GM12878 (cell line): Measurements from ENCODE around the gene CBX7. TPM values are rescaled to one million over a fixed set of nuclear protein-coding genes. Genes with fewer than 3 reads are reported as not detected.
A peak's percentile ranks its signal among the peaks of the same experiment; 100 is the strongest.

Experiments
- BHLHE40 ChIP-seq, 2 experiments: fragments of 450-650 bp in 1 of 2; IDR thresholded peaks; 2 replicates each; pipeline ENCODE4 v1.6.1; 2011 to 2017; ENCODE audit warnings: low read depth in 2 of 2, borderline replicate concordance in 1 of 2, improper control_type of control experiment in 1 of 2, low read length in 1 of 2, mild to moderate bottlenecking in 1 of 2
- DPF2 ChIP-seq: fragments of 450-650 bp; IDR thresholded peaks from 2 replicates; pipeline ENCODE4 v1.6.1; 2017; ENCODE audit warnings: mild to moderate bottlenecking
- EED ChIP-seq: sonication (generic); IDR thresholded peaks from 2 replicates; pipeline ENCODE4 v1.6.1; 2016; ENCODE audit warnings: antibody characterized with exemption, low read depth
- IRF5 ChIP-seq: fragments of 450-650 bp; IDR thresholded peaks from 2 replicates; pipeline ENCODE4 v1.6.1; 2017; ENCODE audit warnings: borderline replicate concordance
- JUND ChIP-seq: IDR thresholded peaks from 2 replicates; pipeline ENCODE4 v1.6.1; 2012; ENCODE audit warnings: low read depth, mild to moderate bottlenecking, low read length, improper control_type of control experiment, moderate library complexity
- MEF2B ChIP-seq: fragments of 450-650 bp; IDR thresholded peaks from 2 replicates; pipeline ENCODE4 v1.6.1; 2018; ENCODE audit warnings: mild to moderate bottlenecking, moderate library complexity; ENCODE audit not compliant: partially characterized antibody, poor library complexity, severe bottlenecking
- NFIC ChIP-seq: IDR thresholded peaks from 2 replicates; pipeline ENCODE4 v1.6.1; 2012; ENCODE audit warnings: low read depth, mild to moderate bottlenecking, inconsistent platforms, low read length, moderate library complexity
- NR2F1 ChIP-seq: fragments of 450-650 bp; conservative IDR thresholded peaks from 2 replicates; pipeline ENCODE4 v1.6.1; 2017; ENCODE audit warnings: mild to moderate bottlenecking
- POLR2A ChIP-seq: IDR thresholded peaks from 2 replicates; pipeline ENCODE4 v1.6.1; 2011; ENCODE audit warnings: low read depth, mild to moderate bottlenecking, low read length
- POLR2AphosphoS5 ChIP-seq: IDR thresholded peaks from 2 replicates; pipeline ENCODE4 v1.6.1; 2011; ENCODE audit warnings: mild to moderate bottlenecking, low read length, inconsistent platforms
- RAD51 ChIP-seq: fragments of 450-650 bp; IDR thresholded peaks from 2 replicates; pipeline ENCODE4 v1.6.1; 2016; ENCODE audit warnings: moderate library complexity, mild to moderate bottlenecking, inconsistent platforms
- RB1 ChIP-seq: fragments of 450-650 bp; formaldehyde crosslinking; IDR thresholded peaks from 2 replicates; pipeline ENCODE4 v1.6.1; 2017; ENCODE audit warnings: mild to moderate bottlenecking, borderline replicate concordance
- RELB ChIP-seq: fragments of 450-650 bp; IDR thresholded peaks from 2 replicates; pipeline ENCODE4 v1.6.1; 2017; ENCODE audit warnings: low read depth, mild to moderate bottlenecking, moderate library complexity
- REST ChIP-seq: IDR thresholded peaks from 2 replicates; pipeline ENCODE4 v1.6.1; 2012; ENCODE audit warnings: mild to moderate bottlenecking, low read depth, low read length
- RUNX3 ChIP-seq: IDR thresholded peaks from 2 replicates; pipeline ENCODE4 v1.6.1; 2012; ENCODE audit warnings: low read length, inconsistent platforms
- SIX5 ChIP-seq: IDR thresholded peaks from 2 replicates; pipeline ENCODE4 v1.6.1; 2011; ENCODE audit warnings: mild to moderate bottlenecking, low read depth, low read length, moderate library complexity; ENCODE audit not compliant: severe bottlenecking
- SREBF1 ChIP-seq: IDR thresholded peaks from 2 replicates; pipeline ENCODE4 v1.6.1; 2012; ENCODE audit warnings: mild to moderate bottlenecking, low read length
- STAT1 ChIP-seq: fragments of 450-650 bp; conservative IDR thresholded peaks from 2 replicates; pipeline ENCODE4 v1.6.1; 2014; ENCODE audit warnings: antibody characterized with exemption, mild to moderate bottlenecking
- TAF1 ChIP-seq: IDR thresholded peaks from 2 replicates; pipeline ENCODE4 v1.6.1; 2011; ENCODE audit warnings: mild to moderate bottlenecking, low read depth, low read length, borderline replicate concordance
- ZBED1 ChIP-seq: IDR thresholded peaks from 2 replicates; pipeline ENCODE4 v1.6.1; 2016; ENCODE audit warnings: borderline replicate concordance
- ZNF24 ChIP-seq: fragments of 450-650 bp; IDR thresholded peaks from 2 replicates; pipeline ENCODE4 v1.6.1; 2017; ENCODE audit warnings: antibody characterized with exemption, mild to moderate bottlenecking
- ZNF687 ChIP-seq: fragments of 450-650 bp; IDR thresholded peaks from 2 replicates; pipeline ENCODE4 v1.6.1; 2017; ENCODE audit warnings: mild to moderate bottlenecking, moderate library complexity
- polyA plus RNA-seq, 11 experiments: library from polyadenylated mRNA; depleted of rRNA in 4 of 11; unstranded in 6 of 11; stranded (reverse) in 5 of 11; fragments of >200 nt; fragmentation: Nextera tagmentation in 4 of 11; fragmentation: Illumina TruSeq in 1 of 11; extraction: Ambion mirVana in 4 of 11; extraction: Trizol in 1 of 11; gene quantifications; 1 replicate in 1 of 11; 2 replicates in 10 of 11; pipeline versions ENCODE4 v1.2.1 to v1.2.3, GENCODE V29; 2011 to 2016; ENCODE audit warnings: inconsistent platforms in 2 of 11, missing spikeins in 2 of 11, low read depth in 1 of 11
- total RNA-seq, 4 experiments: library from RNA; depleted of rRNA in 3 of 4; stranded (reverse); fragments of >200 nt in 3 of 4; fragmentation: Illumina TruSeq in 1 of 4; extraction: Trizol in 1 of 4; gene quantifications; 2 replicates each; pipeline versions ENCODE4 v1.2.1 to v1.2.3, GENCODE V29; 2013 to 2021

CBX7 gene
- total and polyA plus RNA-seq, 10 of the 15 experiments (the other 5 are each of a cell fraction or from before 2014, with no cell fraction given), result 0.18 to 17.2 (median 5.6) TPM

- TF ChIP-seq IRF5 (no peak), ZNF24 (no peak), NFIC (no peak), ZBED1 (0 out of 2 replicates have a peak, but pooled peaks have one; percentile 5), BHLHE40 (IDR thresholded peaks at IDR 0.05; ENCODE audit: borderline replicate concordance in 1 of 2, low read depth in 2 of 2, low read length in 1 of 2) (peak in 1 of 2 experiments; percentile 22; a peak in 1 of 4 replicates), STAT1 (no peak), RUNX3 (no peak), POLR2AphosphoS5 (no peak), POLR2A (no peak), RELB (0 out of 2 replicates have a peak, but pooled peaks have one; percentile 38), JUND (no peak), DPF2 (peak; percentile 8; the same call in 1 of the 2 replicates), SREBF1 (no peak), SIX5 (no peak), REST (no peak), EED (peak; percentile 64), MEF2B (no peak), NR2F1 (peak; percentile 58; the same call in 1 of the 2 replicates), RB1 (no peak), ZNF687 (peak; percentile 15; the same call in 1 of the 2 replicates), RAD51 (no peak), TAF1 (no peak)
Observed at GRCh38 chr22:39098576-39098975, 53.9 kb downstream of the CBX7 start (continued).
